ENCODE results near the gene ZRANB1. TPM values are rescaled to one million over a fixed set of nuclear protein-coding genes. Genes with fewer than 3 reads are reported as not detected.

Gene ZRANB1
- total and polyA plus RNA-seq, 3 donors from 2014 or later, result 37.9 to 46.7 (median 38.7) TPM

GRCh38 chr10:125005312-125006187, 63.6 kb downstream of the ZRANB1 start:
- TF ChIP-seq POLR2A (IDR thresholded peaks at IDR 0.05) (no peak), CTCF (IDR thresholded peaks at IDR 0.05) (no peak)
- Histone ChIP-seq H3K9me3 (no peaks in the 10 kb centered on the region), H3K4me3 (no peak overlapping the region), H3K27me3 (no peaks in the 10 kb centered on the region), H3K27ac (no peak overlapping the region), H3K4me1 (peaks cover 70% of the 10 kb centered on the region), H3K36me3 (ENCODE audit: low read depth, missing control alignments) (no peaks in the 10 kb centered on the region)
- WGBS, 2 donors, result 91 to 92% methylated on average over 30 to 36 of the region's 36 CpGs
- no peak for DNase-seq
- intact Hi-C loops (cut with DNase I; ENCODE audit: low total_unique reads), result no loop called here

- H3K4me1 ChIP-seq, result peaks cover 70% of the 10 kb centered on the region
- H3K27me3 ChIP-seq, result no peaks in the 10 kb centered on the region
- 87 to 92% methylated on average over 9 of the region's 9 CpGs for WGBS, 2 donors
- no peaks in the 10 kb centered on the region for H3K9me3 ChIP-seq
- H3K27ac ChIP-seq, result no peak overlapping the region
- TF ChIP-seq POLR2A (IDR thresholded peaks at IDR 0.05), result no peak
- TF ChIP-seq CTCF (IDR thresholded peaks at IDR 0.05), result no peak
- no peak for DNase-seq
- H3K4me3 ChIP-seq, result no peak overlapping the region
- intact Hi-C loops (cut with DNase I; ENCODE audit: low total_unique reads), result no loop called here
- no peaks in the 10 kb centered on the region for H3K36me3 ChIP-seq (ENCODE audit: low read depth, missing control alignments)
Observed at GRCh38 chr10:125006188-125006680, 64.3 kb downstream of the ZRANB1 start.

GRCh38 chr10:125006921-125007426, 65.1 kb downstream of the ZRANB1 start:
- Histone ChIP-seq H3K27ac (no peak overlapping the region), H3K4me3 (no peak overlapping the region), H3K4me1 (peaks cover 69% of the 10 kb centered on the region), H3K36me3 (ENCODE audit: low read depth, missing control alignments) (no peaks in the 10 kb centered on the region), H3K9me3 (no peaks in the 10 kb centered on the region), H3K27me3 (no peaks in the 10 kb centered on the region)
- no peak for DNase-seq
- no peak for TF ChIP-seq CTCF (IDR thresholded peaks at IDR 0.05)
- no peak for TF ChIP-seq POLR2A (IDR thresholded peaks at IDR 0.05)
- WGBS, 2 donors, result 74 to 81% methylated on average over 19 of the region's 19 CpGs
- intact Hi-C loops (cut with DNase I; ENCODE audit: low total_unique reads), result no loop called here

GRCh38 chr10:125007436-125007835, 65.5 kb downstream of the ZRANB1 start:
- TF ChIP-seq POLR2A (IDR thresholded peaks at IDR 0.05), result no peak
- TF ChIP-seq CTCF (IDR thresholded peaks at IDR 0.05), result no peak
- WGBS, 2 donors, result 67 to 80% methylated on average over 6 of the region's 6 CpGs
- H3K9me3 ChIP-seq, result no peaks in the 10 kb centered on the region
- peaks cover 69% of the 10 kb centered on the region for H3K4me1 ChIP-seq
- intact Hi-C loops (cut with DNase I; ENCODE audit: low total_unique reads), result no loop called here
- DNase-seq, result no peak
- no peaks in the 10 kb centered on the region for H3K36me3 ChIP-seq (ENCODE audit: low read depth, missing control alignments)
- no peak overlapping the region for H3K27ac ChIP-seq
- H3K4me3 ChIP-seq, result no peak overlapping the region
- no peaks in the 10 kb centered on the region for H3K27me3 ChIP-seq

Data from testis (tissue), 3 donors.